ENCODE measurements around the gene RIN3. TPM values are rescaled to one million over a fixed set of nuclear protein-coding genes. Genes with fewer than 3 reads are reported as not detected.

Gene RIN3
- total RNA-seq, 1 donor from 2014 or later: 6.9 TPM

- peaks cover 2% of the 10 kb centered on the region for H3K4me1 Mint-ChIP-seq (ENCODE audit: low read depth)
- no peaks in the 10 kb centered on the region for H3K9me3 Mint-ChIP-seq (ENCODE audit: low read depth)
- peaks cover 3% of the 10 kb centered on the region for H3K27me3 Mint-ChIP-seq
- no peak for TF ChIP-seq CTCF (IDR thresholded peaks at IDR 0.05; ENCODE audit: unreplicated experiment)
- no peak overlapping the region for H3K4me3 Mint-ChIP-seq (ENCODE audit: low read depth)
- H3K36me3 Mint-ChIP-seq (ENCODE audit: insufficient read depth): no peaks in the 10 kb centered on the region
- DNase-seq (ENCODE audit: low spot score, unreplicated experiment): no peak
- H3K27ac Mint-ChIP-seq: no peak overlapping the region
These were observed 119.7 kb downstream of the RIN3 start for GRCh38 chr14:92633274-92633616.

GRCh38 chr14:92633724-92634123, 120.1 kb downstream of the RIN3 start:
- H3K36me3 Mint-ChIP-seq (ENCODE audit: insufficient read depth): no peaks in the 10 kb centered on the region
- no peak for TF ChIP-seq CTCF (IDR thresholded peaks at IDR 0.05; ENCODE audit: unreplicated experiment)

GRCh38 chr14:92635031-92635430, 121.5 kb downstream of the RIN3 start:
- Mint-ChIP-seq H3K9me3 (ENCODE audit: low read depth) (no peaks in the 10 kb centered on the region), H3K27me3 (peaks cover 3% of the 10 kb centered on the region), H3K36me3 (ENCODE audit: insufficient read depth) (no peaks in the 10 kb centered on the region), H3K27ac (no peak overlapping the region), H3K4me3 (ENCODE audit: low read depth) (no peak overlapping the region), H3K4me1 (ENCODE audit: low read depth) (peaks cover 2% of the 10 kb centered on the region)
- TF ChIP-seq CTCF (IDR thresholded peaks at IDR 0.05; ENCODE audit: unreplicated experiment): no peak
- DNase-seq (ENCODE audit: low spot score, unreplicated experiment): no peak

More at GRCh38 chr14:92633724-92634123, 120.1 kb downstream of the RIN3 start:
- H3K9me3 Mint-ChIP-seq (ENCODE audit: low read depth): no peaks in the 10 kb centered on the region
- no peak overlapping the region for H3K4me3 Mint-ChIP-seq (ENCODE audit: low read depth)
- peaks cover 3% of the 10 kb centered on the region for H3K27me3 Mint-ChIP-seq
- no peak overlapping the region for H3K27ac Mint-ChIP-seq
- no peak for DNase-seq (ENCODE audit: low spot score, unreplicated experiment)
- H3K4me1 Mint-ChIP-seq (ENCODE audit: low read depth): peaks cover 2% of the 10 kb centered on the region

GRCh38 chr14:92635896-92636295, 122.3 kb downstream of the RIN3 start:
- Mint-ChIP-seq H3K36me3 (ENCODE audit: insufficient read depth) (no peaks in the 10 kb centered on the region), H3K9me3 (ENCODE audit: low read depth) (no peaks in the 10 kb centered on the region), H3K27me3 (peaks cover 3% of the 10 kb centered on the region), H3K4me3 (ENCODE audit: low read depth) (no peak overlapping the region), H3K27ac (no peak overlapping the region), H3K4me1 (ENCODE audit: low read depth) (peaks cover 2% of the 10 kb centered on the region)
- no peak for TF ChIP-seq CTCF (IDR thresholded peaks at IDR 0.05; ENCODE audit: unreplicated experiment)
- DNase-seq (ENCODE audit: low spot score, unreplicated experiment): no peak

GRCh38 chr14:92637228-92637627, 123.6 kb downstream of the RIN3 start:
- DNase-seq (ENCODE audit: low spot score, unreplicated experiment): no peak
- Mint-ChIP-seq H3K4me3 (ENCODE audit: low read depth) (no peak overlapping the region), H3K4me1 (ENCODE audit: low read depth) (peaks cover 2% of the 10 kb centered on the region), H3K27me3 (peaks cover 3% of the 10 kb centered on the region), H3K36me3 (ENCODE audit: insufficient read depth) (no peaks in the 10 kb centered on the region), H3K27ac (peak overlapping the region; percentile 84), H3K9me3 (ENCODE audit: low read depth) (no peaks in the 10 kb centered on the region)
- TF ChIP-seq CTCF (IDR thresholded peaks at IDR 0.05; ENCODE audit: unreplicated experiment): no peak

All from progenitor cell of endocrine pancreas (in vitro differentiated cells).